Measurements from ENCODE around the gene CCDC146.

The CCDC146 gene

DNA sequence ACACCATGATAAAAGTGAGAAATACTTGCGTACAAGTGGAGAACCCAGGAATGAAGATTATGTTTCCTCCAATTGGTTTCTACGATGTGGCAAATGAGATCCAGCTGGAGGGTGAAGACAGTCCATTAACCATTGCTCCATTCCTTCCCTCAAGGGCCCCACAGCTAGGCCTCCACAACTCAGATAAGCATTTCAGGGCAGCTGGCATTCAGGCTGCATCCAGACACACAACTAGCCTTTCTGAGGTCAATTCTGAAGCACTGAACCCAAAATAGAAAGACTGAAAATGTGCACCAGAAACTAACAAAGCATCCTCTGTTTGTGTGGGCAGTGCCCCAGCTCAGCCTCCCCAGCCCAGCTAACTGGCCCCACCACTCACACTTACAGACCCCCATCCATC, 198.9 kb downstream of the CCDC146 start:
- no peak overlapping the region for H3K4me3 ChIP-seq (ENCODE audit: low read depth, low read length)
- no peak for DNase-seq (ENCODE audit: low read depth)
- no peak for TF ChIP-seq MYC (IDR thresholded peaks at IDR 0.05; ENCODE audit: low read depth, low read length)
- TF ChIP-seq CTCF (IDR thresholded peaks at IDR 0.05; ENCODE audit: low read depth, low read length), result no peak
- no peak for TF ChIP-seq MAX (IDR thresholded peaks at IDR 0.05; ENCODE audit: low read depth, low read length)
- no peak for TF ChIP-seq POLR2A (IDR thresholded peaks at IDR 0.05; ENCODE audit: extremely low read depth, insufficient read length)

DNA sequence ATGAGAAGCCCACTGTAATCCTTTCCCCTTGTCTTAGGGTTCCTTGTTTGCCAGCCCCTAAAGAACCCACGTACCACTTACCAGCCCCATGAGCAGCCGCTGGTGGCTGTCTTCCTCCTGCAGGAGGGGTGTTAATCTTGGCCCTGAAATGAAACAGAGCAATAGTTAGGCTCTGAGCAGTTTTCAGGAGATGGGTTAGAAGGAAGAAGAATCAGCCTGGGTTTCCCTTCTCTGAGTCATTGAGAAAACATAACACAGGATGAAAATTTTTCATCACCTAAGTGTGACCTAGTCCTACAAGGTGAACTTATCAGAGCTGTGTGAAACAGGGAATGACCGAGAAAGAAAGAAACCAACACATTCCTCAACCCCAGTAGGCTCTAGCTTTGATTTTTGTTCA, 203.7 kb downstream of the CCDC146 start:
- H3K4me3 ChIP-seq (ENCODE audit: low read depth, low read length), result peak overlapping the region; percentile 71
- no peak for TF ChIP-seq CTCF (IDR thresholded peaks at IDR 0.05; ENCODE audit: low read depth, low read length)
- TF ChIP-seq POLR2A (IDR thresholded peaks at IDR 0.05; ENCODE audit: extremely low read depth, insufficient read length), result no peak
- TF ChIP-seq MYC (IDR thresholded peaks at IDR 0.05; ENCODE audit: low read depth, low read length), result no peak
- TF ChIP-seq MAX (IDR thresholded peaks at IDR 0.05; ENCODE audit: low read depth, low read length), result no peak
- peak; percentile 58 for DNase-seq (ENCODE audit: low read depth)

GRCh38 chr7:77327067-77327931, 204.9 kb downstream of the CCDC146 start:
- H3K4me3 ChIP-seq (ENCODE audit: low read depth, low read length), result peak overlapping the region; percentile 71
- TF ChIP-seq CTCF (IDR thresholded peaks at IDR 0.05; ENCODE audit: low read depth, low read length) (no peak), MAX (IDR thresholded peaks at IDR 0.05; ENCODE audit: low read depth, low read length) (peak; percentile 99), POLR2A (IDR thresholded peaks at IDR 0.05; ENCODE audit: extremely low read depth, insufficient read length) (no peak), MYC (IDR thresholded peaks at IDR 0.05; ENCODE audit: low read depth, low read length) (peak; percentile 99)
- DNase-seq (ENCODE audit: low read depth), result peak; percentile 100

- H3K4me3 ChIP-seq (ENCODE audit: low read depth, low read length), result peak overlapping the region; percentile 71
- peak; percentile 99 for DNase-seq (ENCODE audit: low read depth)
- TF ChIP-seq MYC (IDR thresholded peaks at IDR 0.05; ENCODE audit: low read depth, low read length), result peak; percentile 71
- no peak for TF ChIP-seq CTCF (IDR thresholded peaks at IDR 0.05; ENCODE audit: low read depth, low read length)
- peak; percentile 34 for TF ChIP-seq POLR2A (IDR thresholded peaks at IDR 0.05; ENCODE audit: extremely low read depth, insufficient read length)
- peak; percentile 96 for TF ChIP-seq MAX (IDR thresholded peaks at IDR 0.05; ENCODE audit: low read depth, low read length)
These were observed 205.7 kb downstream of the CCDC146 start for GRCh38 chr7:77327932-77328628.

- peak overlapping the region; percentile 71 for H3K4me3 ChIP-seq (ENCODE audit: low read depth, low read length)
- peak; percentile 47 for DNase-seq (ENCODE audit: low read depth)
- TF ChIP-seq CTCF (IDR thresholded peaks at IDR 0.05; ENCODE audit: low read depth, low read length), result no peak
- no peak for TF ChIP-seq MYC (IDR thresholded peaks at IDR 0.05; ENCODE audit: low read depth, low read length)
- TF ChIP-seq POLR2A (IDR thresholded peaks at IDR 0.05; ENCODE audit: extremely low read depth, insufficient read length), result no peak
- TF ChIP-seq MAX (IDR thresholded peaks at IDR 0.05; ENCODE audit: low read depth, low read length), result no peak
These were observed 206.3 kb downstream of the CCDC146 start for GRCh38 chr7:77328669-77329068.
